ENCODE measurements around the gene OR1L1.

Gene OR1L1

GRCh38 chr9:122672481-122672880 is 11.0 kb downstream of the OR1L1 start:
- H3K9me3 ChIP-seq: no peaks in the 10 kb centered on the region
- no peak overlapping the region for H3K4me3 ChIP-seq (ENCODE audit: low read depth in 1 of 2, low read length in 1 of 2)
- TF ChIP-seq, protein P1, sequence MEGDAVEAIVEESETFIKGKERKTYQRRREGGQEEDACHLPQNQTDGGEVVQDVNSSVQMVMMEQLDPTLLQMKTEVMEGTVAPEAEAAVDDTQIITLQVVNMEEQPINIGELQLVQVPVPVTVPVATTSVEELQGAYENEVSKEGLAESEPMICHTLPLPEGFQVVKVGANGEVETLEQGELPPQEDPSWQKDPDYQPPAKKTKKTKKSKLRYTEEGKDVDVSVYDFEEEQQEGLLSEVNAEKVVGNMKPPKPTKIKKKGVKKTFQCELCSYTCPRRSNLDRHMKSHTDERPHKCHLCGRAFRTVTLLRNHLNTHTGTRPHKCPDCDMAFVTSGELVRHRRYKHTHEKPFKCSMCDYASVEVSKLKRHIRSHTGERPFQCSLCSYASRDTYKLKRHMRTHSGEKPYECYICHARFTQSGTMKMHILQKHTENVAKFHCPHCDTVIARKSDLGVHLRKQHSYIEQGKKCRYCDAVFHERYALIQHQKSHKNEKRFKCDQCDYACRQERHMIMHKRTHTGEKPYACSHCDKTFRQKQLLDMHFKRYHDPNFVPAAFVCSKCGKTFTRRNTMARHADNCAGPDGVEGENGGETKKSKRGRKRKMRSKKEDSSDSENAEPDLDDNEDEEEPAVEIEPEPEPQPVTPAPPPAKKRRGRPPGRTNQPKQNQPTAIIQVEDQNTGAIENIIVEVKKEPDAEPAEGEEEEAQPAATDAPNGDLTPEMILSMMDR (IDR thresholded peaks at IDR 0.05): no peak
- H3K36me3 ChIP-seq: no peaks in the 10 kb centered on the region
- H3K27ac ChIP-seq: no peak overlapping the region
- H3K27me3 ChIP-seq: no peaks in the 10 kb centered on the region
- H3K4me1 ChIP-seq (ENCODE audit: control insufficient read depth in 1 of 2, insufficient read depth in 1 of 2, low read depth in 1 of 2, low read length in 1 of 2): no peaks in the 10 kb centered on the region

DNA sequence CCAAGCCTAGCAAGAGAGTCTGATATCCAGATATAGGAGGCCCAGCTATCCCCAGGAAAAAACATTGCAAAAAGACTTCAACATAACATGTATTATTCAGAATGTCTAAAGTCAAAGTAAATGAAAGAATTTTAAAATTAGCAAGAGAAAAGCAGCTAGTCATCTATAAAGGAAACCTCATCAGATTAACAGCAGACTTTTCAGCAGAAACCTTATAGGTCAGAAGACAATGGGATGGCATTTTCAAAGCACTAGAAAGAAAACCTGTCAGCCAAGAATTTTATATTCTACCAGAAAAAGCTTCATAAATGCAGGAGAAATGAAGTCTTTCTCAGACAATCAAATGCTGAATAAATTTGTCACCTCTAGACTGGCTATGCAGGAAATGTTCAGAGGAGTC is 23.3 kb downstream of the OR1L1 start:
- Histone ChIP-seq H3K27ac (no peak overlapping the region), H3K27me3 (no peaks in the 10 kb centered on the region), H3K4me3 (ENCODE audit: low read depth in 1 of 2, low read length in 1 of 2) (no peak overlapping the region), H3K9me3 (no peaks in the 10 kb centered on the region), H3K36me3 (no peaks in the 10 kb centered on the region), H3K4me1 (ENCODE audit: control insufficient read depth in 1 of 2, insufficient read depth in 1 of 2, low read depth in 1 of 2, low read length in 1 of 2) (no peaks in the 10 kb centered on the region)
- TF ChIP-seq, protein P1 (IDR thresholded peaks at IDR 0.05): no peak

- TF ChIP-seq, protein P1 (IDR thresholded peaks at IDR 0.05): no peak
- no peaks in the 10 kb centered on the region for H3K4me1 ChIP-seq (ENCODE audit: control insufficient read depth in 1 of 2, insufficient read depth in 1 of 2, low read depth in 1 of 2, low read length in 1 of 2)
- H3K27ac ChIP-seq: no peak overlapping the region
- no peaks in the 10 kb centered on the region for H3K36me3 ChIP-seq
- H3K9me3 ChIP-seq: no peaks in the 10 kb centered on the region
- no peaks in the 10 kb centered on the region for H3K27me3 ChIP-seq
- no peak overlapping the region for H3K4me3 ChIP-seq (ENCODE audit: low read depth in 1 of 2, low read length in 1 of 2)
Measured at GRCh38 chr9:122695696-122696095, 34.2 kb downstream of the OR1L1 start.

Measured in neutrophil (primary cell).